GM12878 (cell line): ENCODE results near the gene KCNA5. TPM values are rescaled to one million over a fixed set of nuclear protein-coding genes. Genes with fewer than 3 reads are reported as not detected.

Experiments used
- ATAC-seq: fragments of 200-7000 bp; cut with Tn5 transposase; 3 replicates; pipeline ENCODE4 v1.9.1; 2020; ENCODE audit warnings: mild to moderate bottlenecking, moderate library complexity
- BruUV-seq: library from RNA; stranded (reverse); fragments of 400-500 nt; replicated peaks from 2 replicates; lab custom pipeline; 2021; lab: Mats Ljungman, UMichigan
- CTCF ChIA-PET: fragments of 300-600 bp; sonication (Branson Sonifier 250); formaldehyde crosslinking; extraction: SDS; loops from one replicate; lab custom pipeline; 2021; ENCODE audit warnings: inconsistent platforms; lab: Yijun Ruan, JAX
- POLR2A ChIA-PET: fragments of 350-600 bp; formaldehyde crosslinking; extraction: SDS; loops from one replicate; lab custom pipeline; 2021; ENCODE audit warnings: inconsistent platforms; lab: Charles Lee
- RAD21 ChIA-PET: fragments of 300-600 bp; sonication (Branson Sonifier 250); formaldehyde crosslinking; loops from one replicate; lab custom pipeline; 2023; ENCODE audit warnings: antibody characterized with exemption; ENCODE audit not compliant: unreplicated experiment; lab: Charles Lee
- SMC1A ChIA-PET: fragments of 300-600 bp; sonication (Branson Sonifier 250); formaldehyde crosslinking; loops from one replicate; lab custom pipeline; 2023; ENCODE audit not compliant: unreplicated experiment, uncharacterized antibody; lab: Charles Lee
- DNase-seq: peaks from one replicate; pipeline ENCODE4 v3.0.0-alpha.2; 2011; ENCODE audit warnings: low read depth, low spot score
- FAIRE-seq: peaks from 3 replicates; lab custom pipeline; 2011; peaks lifted over from hg19 to GRCh38; lab: Jason Lieb, UNC
- H2AFZ ChIP-seq: 2 replicates; pipeline ENCODE4 v1.6.0; 2011; ENCODE audit warnings: low read depth, low read length, control low read depth; ENCODE audit not compliant: control insufficient read depth
- H3K27ac ChIP-seq: 2 replicates; pipeline ENCODE4 v1.5.1; 2011; ENCODE audit warnings: control low read depth; ENCODE audit not compliant: control insufficient read depth, insufficient read depth
- H3K27me3 ChIP-seq, 2 experiments: replicated peaks in 1 of 2; 2 replicates each; pipeline versions ENCODE4 v1.6.0 to v1.6.1; 2011; ENCODE audit warnings: low read length in 1 of 2; ENCODE audit not compliant: control insufficient read depth in 2 of 2, insufficient read depth in 2 of 2
- H3K36me3 ChIP-seq, 2 experiments: 2 replicates each; pipeline ENCODE4 v1.5.1; 2011; ENCODE audit warnings: low read length in 1 of 2; ENCODE audit not compliant: control insufficient read depth in 2 of 2, insufficient read depth in 2 of 2
- H3K4me1 ChIP-seq: 2 replicates; pipeline ENCODE4 v1.6.1; 2011; ENCODE audit warnings: mild to moderate bottlenecking, low read length, moderate library complexity, mixed read lengths; ENCODE audit not compliant: control insufficient read depth, insufficient read depth
- H3K4me2 ChIP-seq: 2 replicates; pipeline ENCODE4 v1.6.0; 2011; ENCODE audit warnings: control low read depth; ENCODE audit not compliant: control insufficient read depth, insufficient read depth
- H3K4me3 ChIP-seq: fragments of 200-600 bp; sonication (generic); 2 replicates; pipeline ENCODE4 v1.5.1; 2016
- H3K79me2 ChIP-seq: 2 replicates; pipeline ENCODE4 v1.6.0; 2011; ENCODE audit warnings: low read length; ENCODE audit not compliant: control insufficient read depth, insufficient read depth
- H3K9ac ChIP-seq: 2 replicates; pipeline ENCODE4 v1.8.0; 2011; ENCODE audit warnings: low read length, control low read depth, mixed read lengths; ENCODE audit not compliant: control insufficient read depth, insufficient read depth
- H3K9me3 ChIP-seq: replicated peaks from 3 replicates; pipeline ENCODE4 v1.5.1; 2011; ENCODE audit warnings: mild to moderate bottlenecking, low read length; ENCODE audit not compliant: control insufficient read depth, insufficient read depth
- H4K20me1 ChIP-seq: 2 replicates; pipeline ENCODE4 v1.6.0; 2011; ENCODE audit not compliant: control insufficient read depth, insufficient read depth
- BCL11A ChIP-seq: IDR thresholded peaks from 2 replicates; pipeline ENCODE4 v1.6.1; 2011; ENCODE audit warnings: low read depth, low read length
- CEBPZ ChIP-seq: fragments of 150-350 bp; IDR thresholded peaks from 2 replicates; pipeline ENCODE4 v1.6.1; 2016; ENCODE audit warnings: low read depth, low read length
- CUX1 ChIP-seq: IDR thresholded peaks from 2 replicates; pipeline ENCODE4 v1.6.1; 2012; ENCODE audit warnings: improper control_type of control experiment, low read depth, low read length; ENCODE audit not compliant: insufficient replicate concordance
- ETV6 ChIP-seq, 2 experiments: fragments of 450-650 bp in 1 of 2; IDR thresholded peaks in 1 of 2; conservative IDR thresholded peaks in 1 of 2; 2 replicates each; pipeline ENCODE4 v1.6.1; 2014; ENCODE audit warnings: antibody characterized with exemption in 1 of 2, borderline replicate concordance in 1 of 2, low read depth in 1 of 2, mild to moderate bottlenecking in 1 of 2, moderate library complexity in 1 of 2
- IKZF1 ChIP-seq: fragments of 450-650 bp; conservative IDR thresholded peaks from 2 replicates; pipeline ENCODE4 v1.6.1; 2017; ENCODE audit warnings: antibody characterized with exemption, mild to moderate bottlenecking
- JUNB ChIP-seq: IDR thresholded peaks from 2 replicates; pipeline ENCODE4 v1.6.1; 2016; ENCODE audit warnings: antibody characterized with exemption, mild to moderate bottlenecking
- MTA2 ChIP-seq: fragments of 450-650 bp; IDR thresholded peaks from 2 replicates; pipeline ENCODE4 v1.6.1; 2016; ENCODE audit warnings: low read depth, mild to moderate bottlenecking, moderate library complexity
- MYC ChIP-seq: IDR thresholded peaks from 2 replicates; pipeline ENCODE4 v1.6.1; 2011; ENCODE audit warnings: mild to moderate bottlenecking, low read length, moderate library complexity, inconsistent platforms; ENCODE audit not compliant: insufficient read depth, insufficient replicate concordance, insufficient read length, severe bottlenecking
- POLR2AphosphoS5 ChIP-seq: IDR thresholded peaks from 2 replicates; pipeline ENCODE4 v1.6.1; 2011; ENCODE audit warnings: mild to moderate bottlenecking, low read length, inconsistent platforms
- STAT1 ChIP-seq: fragments of 450-650 bp; conservative IDR thresholded peaks from 2 replicates; pipeline ENCODE4 v1.6.1; 2014; ENCODE audit warnings: antibody characterized with exemption, mild to moderate bottlenecking
- TCF3 ChIP-seq: IDR thresholded peaks from 2 replicates; pipeline ENCODE4 v1.6.1; 2012; ENCODE audit warnings: low read depth, mild to moderate bottlenecking, low read length, borderline replicate concordance; ENCODE audit not compliant: insufficient read depth
- ZNF384 ChIP-seq: IDR thresholded peaks from 2 replicates; pipeline ENCODE4 v1.6.1; 2012; ENCODE audit warnings: low read depth, mild to moderate bottlenecking, low read length, improper control_type of control experiment, borderline replicate concordance
- WGBS: methylation state at CpG from one replicate; pipeline ENCODE4 v1.1.6; 2016; ENCODE audit warnings: low lambda C conversion rate; ENCODE audit not compliant: insufficient replicate concordance, insufficient coverage; ENCODE audit errors: missing lambda C conversion rate; 5-methylcytosine and 5-hydroxymethylcytosine counted together
- in situ Hi-C: fragments of 300-500 bp; cut with MboI; formaldehyde crosslinking; loops from 9 replicates; pipeline ENCODE4 v1.14.3; 2018; ENCODE audit warnings: mixed read lengths
- intact Hi-C: fragments of 100-400 bp; cut with micrococcal nuclease; formaldehyde crosslinking; loops from one replicate; pipeline ENCODE4 v1.14.2; 2022; ENCODE audit not compliant: unreplicated experiment
- polyA plus RNA-seq, 11 experiments: library from polyadenylated mRNA; depleted of rRNA in 4 of 11; unstranded in 6 of 11; stranded (reverse) in 5 of 11; fragments of >200 nt; fragmentation: Nextera tagmentation in 4 of 11; fragmentation: Illumina TruSeq in 1 of 11; extraction: Ambion mirVana in 4 of 11; extraction: Trizol in 1 of 11; gene quantifications; 1 replicate in 1 of 11; 2 replicates in 10 of 11; pipeline versions ENCODE4 v1.2.1 to v1.2.3, GENCODE V29; 2011 to 2016; ENCODE audit warnings: inconsistent platforms in 2 of 11, missing spikeins in 2 of 11, low read depth in 1 of 11
- total RNA-seq, 4 experiments: library from RNA; depleted of rRNA in 3 of 4; stranded (reverse); fragments of >200 nt in 3 of 4; fragmentation: Illumina TruSeq in 1 of 4; extraction: Trizol in 1 of 4; gene quantifications; 2 replicates each; pipeline versions ENCODE4 v1.2.1 to v1.2.3, GENCODE V29; 2013 to 2021
- TF ChIP-seq, protein P1 (sequence below): IDR thresholded peaks from 2 replicates; pipeline ENCODE4 v1.6.1; 2011; ENCODE audit warnings: mild to moderate bottlenecking, low read depth, low read length, moderate library complexity; ENCODE audit not compliant: insufficient replicate concordance

KCNA5 gene
- total and polyA plus RNA-seq, 10 of the 15 experiments (the other 5 are each of a cell fraction or from before 2014, with no cell fraction given) = 0.11 to 0.56 (median 0.19) TPM; not detected in 4

GRCh38 chr12:5039815-5040214, 3.9 kb upstream of the KCNA5 start:
- Histone ChIP-seq H3K9me3 (no peaks in the 10 kb centered on the region; the same call in 2 of the 3 replicates), H3K9ac (no peak overlapping the region), H3K27ac (no peak overlapping the region), H3K4me1 (peaks cover 9% of the 10 kb centered on the region), H2AFZ (no peak overlapping the region), H3K36me3 (no peaks in the 10 kb centered on the region), H3K79me2 (no peaks in the 10 kb centered on the region), H4K20me1 (no peaks in the 10 kb centered on the region), H3K27me3 (peaks cover 7 to 9% of the 10 kb centered on the region in 2 experiments; a peak in 3 of 4 replicates), H3K4me2 (no peak overlapping the region; the same call in 1 of the 2 replicates), H3K4me3 (no peak overlapping the region)
- CTCF ChIA-PET = interaction anchor here (1.1 kb wide), 1 partner anchor 43 kb away, joined by 4 read pairs; no protein-coding TSS in a partner anchor
- ATAC-seq (no peak), DNase-seq (no peak), FAIRE-seq (no peak)
- BruUV-seq = no TSS peak
- SMC1A ChIA-PET = no interaction called here
- POLR2A ChIA-PET = no interaction called here
- intact Hi-C loops (no loop called here), in situ Hi-C loops (no loop called here)
- RAD21 ChIA-PET = no interaction called here
- 64% methylated on average over 3 of the region's 3 CpGs for WGBS
- TF ChIP-seq, protein P1, sequence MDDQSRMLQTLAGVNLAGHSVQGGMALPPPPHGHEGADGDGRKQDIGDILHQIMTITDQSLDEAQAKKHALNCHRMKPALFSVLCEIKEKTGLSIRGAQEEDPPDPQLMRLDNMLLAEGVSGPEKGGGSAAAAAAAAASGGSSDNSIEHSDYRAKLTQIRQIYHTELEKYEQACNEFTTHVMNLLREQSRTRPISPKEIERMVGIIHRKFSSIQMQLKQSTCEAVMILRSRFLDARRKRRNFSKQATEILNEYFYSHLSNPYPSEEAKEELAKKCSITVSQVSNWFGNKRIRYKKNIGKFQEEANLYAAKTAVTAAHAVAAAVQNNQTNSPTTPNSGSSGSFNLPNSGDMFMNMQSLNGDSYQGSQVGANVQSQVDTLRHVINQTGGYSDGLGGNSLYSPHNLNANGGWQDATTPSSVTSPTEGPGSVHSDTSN = no peak
- TF ChIP-seq IKZF1 (no peak), ETV6 (conservative IDR thresholded peaks at IDR 0.05 in 1 of 2, IDR thresholded peaks at IDR 0.05 in 1 of 2; ENCODE audit: borderline replicate concordance in 1 of 2, low read depth in 1 of 2) (no peak), ZNF384 (no peak), MYC (no peak), POLR2AphosphoS5 (no peak), MTA2 (no peak), BCL11A (no peak), CEBPZ (no peak), CUX1 (no peak), TCF3 (no peak), STAT1 (no peak), JUNB (no peak)
